OCI-LY7 (cell line): Measurements from ENCODE around the gene C1QBP.
"Not testable (repeated sequence)": the region's sequence is repeated elsewhere in the genome, so short reads cannot be mapped to it uniquely, and the experiment has no call there.

ENCODE experiments used
- EZH2phosphoT487 ChIP-seq: fragments of 200-600 bp; sonication (generic); IDR thresholded peaks from 2 replicates; pipeline ENCODE4 v1.6.1; 2018; ENCODE audit warnings: low read depth, borderline replicate concordance, mild to moderate bottlenecking, mixed run types, antibody characterized with exemption, low read length, moderate library complexity, mixed read lengths
- TF ChIP-seq, protein P1 (sequence below): fragments of 200-600 bp; sonication (generic); conservative IDR thresholded peaks from 2 replicates; pipeline ENCODE4 v1.5.1; 2014; ENCODE audit warnings: mild to moderate bottlenecking, antibody characterized with exemption, low read length, moderate library complexity, mixed read lengths

- TF ChIP-seq, protein P1, sequence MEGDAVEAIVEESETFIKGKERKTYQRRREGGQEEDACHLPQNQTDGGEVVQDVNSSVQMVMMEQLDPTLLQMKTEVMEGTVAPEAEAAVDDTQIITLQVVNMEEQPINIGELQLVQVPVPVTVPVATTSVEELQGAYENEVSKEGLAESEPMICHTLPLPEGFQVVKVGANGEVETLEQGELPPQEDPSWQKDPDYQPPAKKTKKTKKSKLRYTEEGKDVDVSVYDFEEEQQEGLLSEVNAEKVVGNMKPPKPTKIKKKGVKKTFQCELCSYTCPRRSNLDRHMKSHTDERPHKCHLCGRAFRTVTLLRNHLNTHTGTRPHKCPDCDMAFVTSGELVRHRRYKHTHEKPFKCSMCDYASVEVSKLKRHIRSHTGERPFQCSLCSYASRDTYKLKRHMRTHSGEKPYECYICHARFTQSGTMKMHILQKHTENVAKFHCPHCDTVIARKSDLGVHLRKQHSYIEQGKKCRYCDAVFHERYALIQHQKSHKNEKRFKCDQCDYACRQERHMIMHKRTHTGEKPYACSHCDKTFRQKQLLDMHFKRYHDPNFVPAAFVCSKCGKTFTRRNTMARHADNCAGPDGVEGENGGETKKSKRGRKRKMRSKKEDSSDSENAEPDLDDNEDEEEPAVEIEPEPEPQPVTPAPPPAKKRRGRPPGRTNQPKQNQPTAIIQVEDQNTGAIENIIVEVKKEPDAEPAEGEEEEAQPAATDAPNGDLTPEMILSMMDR: peak; percentile 67
- TF ChIP-seq EZH2phosphoT487: not testable (repeated sequence)
These were observed 7.7 kb downstream of the C1QBP start for GRCh38 chr17:5431234-5431633.
